Central memory CD8-positive, alpha-beta T cell (primary cell): ENCODE data around the gene PLA2G4E.
A peak's percentile ranks its signal among the peaks of the same experiment; 100 is the strongest.

Source experiments
- ATAC-seq: fragments of 150-1000 bp; cut with Tn5 transposase; replicated peaks from 2 replicates; pipeline ENCODE4 v1.10.0; 2022; ENCODE audit warnings: mild to moderate bottlenecking, moderate FRiP score, moderate number of reproducible peaks; ENCODE audit not compliant: poor library complexity, severe bottlenecking; ENCODE audit errors: extremely low read depth
- DNase-seq, 2 donors: peaks; one replicate each; pipeline ENCODE4 v3.0.0; 2021; ENCODE audit warnings: low spot score in 2 of 2
- H3K27ac Mint-ChIP-seq: one replicate; pipeline ENCODE4 v1.8.0; 2022; ENCODE audit warnings: low read depth, mild to moderate bottlenecking, moderate library complexity, mixed read lengths
- H3K27me3 Mint-ChIP-seq: one replicate; pipeline ENCODE4 v1.8.0; 2022; ENCODE audit warnings: mixed read lengths
- H3K36me3 Mint-ChIP-seq: one replicate; pipeline ENCODE4 v1.8.0; 2022; ENCODE audit warnings: mild to moderate bottlenecking, moderate library complexity, mixed read lengths; ENCODE audit not compliant: insufficient read depth
- H3K4me1 Mint-ChIP-seq: one replicate; pipeline ENCODE4 v1.8.0; 2022; ENCODE audit warnings: mixed read lengths
- H3K4me3 Mint-ChIP-seq: one replicate; pipeline ENCODE4 v1.8.0; 2022; ENCODE audit warnings: mild to moderate bottlenecking, moderate library complexity, mixed read lengths
- H3K9me3 Mint-ChIP-seq: one replicate; pipeline ENCODE4 v1.8.0; 2022; ENCODE audit warnings: mixed read lengths

Gene PLA2G4E

DNA sequence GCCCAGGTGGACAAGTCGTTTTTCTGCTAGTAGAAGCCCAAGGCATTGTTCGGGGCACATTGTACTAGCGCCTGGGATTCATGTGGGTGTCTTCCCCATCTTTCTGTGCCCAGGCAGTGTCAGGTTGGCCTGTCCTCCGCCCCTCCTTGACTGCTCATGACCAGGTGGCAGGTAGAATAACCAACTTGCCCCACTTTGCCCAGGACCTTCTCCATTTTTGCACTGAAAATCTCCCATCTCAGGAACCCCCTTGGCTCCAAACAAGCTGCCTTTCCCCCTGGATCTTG lies 39.6 kb upstream of the PLA2G4E start:
- ATAC-seq (no peak), DNase-seq (peak in 1 of 2 donors; percentile 3)
- H3K9me3 Mint-ChIP-seq = no peaks in the 10 kb centered on the region
- peaks cover 2% of the 10 kb centered on the region for H3K36me3 Mint-ChIP-seq
- peaks cover 6% of the 10 kb centered on the region for H3K4me1 Mint-ChIP-seq
- H3K27ac Mint-ChIP-seq = peak overlapping the region; percentile 16
- H3K4me3 Mint-ChIP-seq = no peak overlapping the region
- H3K27me3 Mint-ChIP-seq = peaks cover 58% of the 10 kb centered on the region

DNA sequence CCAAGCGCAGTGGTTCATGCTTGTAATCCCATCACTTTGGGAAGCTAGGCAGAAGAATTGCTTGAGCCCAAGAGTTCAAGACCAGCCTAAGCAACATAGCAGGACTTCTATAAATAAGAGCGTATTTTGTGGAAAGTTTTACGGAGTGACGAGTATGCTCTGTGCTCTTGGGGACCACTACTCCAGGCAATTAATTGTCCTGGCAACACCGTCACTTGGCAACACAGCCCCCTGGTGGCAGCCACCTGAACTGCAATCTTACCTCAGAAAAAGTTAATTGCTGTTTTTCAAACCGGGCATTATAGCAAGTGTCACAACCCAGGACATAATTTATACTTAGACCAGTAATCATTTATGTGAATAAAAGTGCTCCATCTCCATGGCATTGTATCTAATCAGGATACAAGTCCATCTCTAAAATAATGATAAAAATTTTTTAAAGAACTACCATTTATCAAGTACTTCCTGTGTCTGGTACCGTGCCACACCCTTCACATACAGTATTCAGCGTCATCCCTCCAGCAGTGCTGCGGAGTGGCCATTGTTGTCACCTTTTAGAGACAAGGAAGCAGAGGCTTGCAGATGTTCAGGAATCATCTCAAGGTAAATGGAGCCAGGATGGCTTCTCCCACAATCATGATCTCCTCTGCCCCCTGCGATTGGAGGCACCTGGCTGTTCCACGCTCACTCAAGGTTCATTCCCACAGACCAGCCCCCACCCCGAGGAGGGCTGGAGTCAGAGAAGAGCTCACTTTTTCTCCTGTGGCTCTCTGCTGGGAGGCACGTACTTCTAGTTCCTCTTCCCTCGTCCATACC lies 39.0 kb upstream of the PLA2G4E start:
- peaks cover 61% of the 10 kb centered on the region for H3K27me3 Mint-ChIP-seq
- H3K4me1 Mint-ChIP-seq = peaks cover 6% of the 10 kb centered on the region
- H3K27ac Mint-ChIP-seq = peak overlapping the region; percentile 16
- no peak overlapping the region for H3K4me3 Mint-ChIP-seq
- ATAC-seq (peak; percentile 41), DNase-seq (peak; percentile 43 to 66)
- H3K9me3 Mint-ChIP-seq = no peaks in the 10 kb centered on the region
- peaks cover 2% of the 10 kb centered on the region for H3K36me3 Mint-ChIP-seq

GRCh38 chr15:42058791-42059190 lies 37.9 kb upstream of the PLA2G4E start:
- Mint-ChIP-seq H3K4me3 (no peak overlapping the region), H3K27me3 (peaks cover 58% of the 10 kb centered on the region), H3K27ac (no peak overlapping the region)

GRCh38 chr15:42057799-42058646 lies 37.2 kb upstream of the PLA2G4E start:
- no peaks in the 10 kb centered on the region for H3K9me3 Mint-ChIP-seq
- H3K27me3 Mint-ChIP-seq = peaks cover 58% of the 10 kb centered on the region
- H3K27ac Mint-ChIP-seq = peak overlapping the region; percentile 55
- ATAC-seq = no peak
- DNase-seq = no peak
- H3K4me3 Mint-ChIP-seq = no peak overlapping the region
- H3K36me3 Mint-ChIP-seq = peaks cover 2% of the 10 kb centered on the region
- peaks cover 6% of the 10 kb centered on the region for H3K4me1 Mint-ChIP-seq

More at GRCh38 chr15:42058791-42059190, 37.9 kb upstream of the PLA2G4E start:
- no peak for ATAC-seq
- DNase-seq = no peak
- peaks cover 2% of the 10 kb centered on the region for H3K36me3 Mint-ChIP-seq
- peaks cover 6% of the 10 kb centered on the region for H3K4me1 Mint-ChIP-seq
- no peaks in the 10 kb centered on the region for H3K9me3 Mint-ChIP-seq

GRCh38 chr15:42056934-42057798 lies 36.3 kb upstream of the PLA2G4E start:
- Mint-ChIP-seq H3K4me1 (peaks cover 6% of the 10 kb centered on the region), H3K4me3 (peak overlapping the region; percentile 23), H3K36me3 (peaks cover 2% of the 10 kb centered on the region), H3K9me3 (no peaks in the 10 kb centered on the region), H3K27me3 (peaks cover 59% of the 10 kb centered on the region), H3K27ac (peak overlapping the region; percentile 55)
- peak; percentile 84 for ATAC-seq
- peak in 1 of 2 donors; percentile 43 for DNase-seq

DNA sequence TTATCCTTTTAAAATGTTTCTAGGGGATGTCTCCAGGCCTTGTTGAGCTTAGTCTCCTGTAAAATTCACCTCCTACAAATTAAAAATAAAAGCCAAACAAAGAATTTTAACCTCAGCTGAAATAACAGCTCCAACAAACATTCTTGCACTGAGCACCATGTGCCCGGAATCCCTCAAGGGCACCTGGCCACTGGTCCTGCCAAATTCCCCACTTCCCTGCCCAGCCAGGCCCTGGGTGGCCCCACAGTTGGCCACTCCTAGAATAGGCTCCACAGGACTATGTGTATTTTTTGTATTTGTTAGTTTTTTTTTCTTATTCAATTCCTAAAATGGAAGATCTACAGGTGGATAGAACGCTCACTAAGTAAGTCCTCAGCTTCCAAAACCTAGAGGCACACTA lies 33.1 kb upstream of the PLA2G4E start:
- Mint-ChIP-seq H3K9me3 (no peaks in the 10 kb centered on the region), H3K4me1 (peaks cover 6% of the 10 kb centered on the region), H3K27me3 (peaks cover 82% of the 10 kb centered on the region), H3K27ac (no peak overlapping the region), H3K36me3 (peaks cover 2% of the 10 kb centered on the region), H3K4me3 (no peak overlapping the region)
- DNase-seq (no peak), ATAC-seq (no peak)

- H3K4me3 Mint-ChIP-seq = no peak overlapping the region
- H3K36me3 Mint-ChIP-seq = peaks cover 2% of the 10 kb centered on the region
- DNase-seq (no peak), ATAC-seq (no peak)
- H3K27ac Mint-ChIP-seq = no peak overlapping the region
- peaks cover 6% of the 10 kb centered on the region for H3K4me1 Mint-ChIP-seq
- no peaks in the 10 kb centered on the region for H3K9me3 Mint-ChIP-seq
- H3K27me3 Mint-ChIP-seq = peaks cover 80% of the 10 kb centered on the region
These were observed 32.2 kb upstream of the PLA2G4E start for GRCh38 chr15:42053010-42053409.

DNA sequence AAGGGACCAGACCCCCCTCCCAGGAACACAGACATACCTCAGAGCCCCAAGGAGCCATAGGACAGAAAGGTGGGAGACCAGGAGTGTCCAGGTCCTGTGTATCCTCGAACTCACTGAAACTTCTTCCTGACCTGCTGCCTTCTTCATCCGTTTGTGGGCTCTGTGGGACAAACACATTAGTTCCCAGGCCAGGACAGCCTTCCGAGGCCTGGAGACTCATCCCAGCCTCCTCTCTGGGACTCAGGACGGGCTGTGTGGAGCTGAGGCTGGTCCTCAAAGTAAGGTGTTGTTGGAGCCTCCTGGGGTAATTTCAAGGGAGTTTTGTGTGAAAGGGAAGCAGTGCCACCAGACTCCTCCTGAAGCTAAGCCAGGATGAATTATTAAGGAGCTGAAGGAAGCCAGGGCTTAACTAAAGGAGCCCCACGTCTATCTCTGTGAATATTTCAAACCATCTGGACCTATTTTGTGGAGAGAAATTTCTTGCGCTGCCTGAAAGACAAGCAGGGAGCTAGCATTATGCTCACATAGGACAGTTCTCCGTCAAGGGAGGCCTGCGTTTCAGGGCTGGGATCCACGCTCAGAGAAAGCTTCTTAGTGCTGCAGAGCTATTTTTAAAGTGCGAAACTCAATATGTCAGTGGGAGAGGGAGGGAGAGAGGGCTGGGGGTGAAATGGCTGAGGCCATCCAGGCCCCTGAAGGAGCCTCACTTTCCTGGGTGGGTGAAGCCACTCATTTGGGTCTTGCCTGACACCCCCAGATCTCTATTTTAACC lies 29.8 kb upstream of the PLA2G4E start:
- Mint-ChIP-seq H3K36me3 (no peaks in the 10 kb centered on the region), H3K4me3 (no peak overlapping the region), H3K4me1 (no peaks in the 10 kb centered on the region), H3K27ac (no peak overlapping the region), H3K9me3 (no peaks in the 10 kb centered on the region), H3K27me3 (peaks cover 69% of the 10 kb centered on the region)
- ATAC-seq (no peak), DNase-seq (no peak)

GRCh38 chr15:42048821-42049200 lies 28.0 kb upstream of the PLA2G4E start:
- H3K9me3 Mint-ChIP-seq = no peaks in the 10 kb centered on the region
- H3K27ac Mint-ChIP-seq = no peak overlapping the region
- H3K27me3 Mint-ChIP-seq = peaks cover 70% of the 10 kb centered on the region
- H3K36me3 Mint-ChIP-seq = no peaks in the 10 kb centered on the region
- no peaks in the 10 kb centered on the region for H3K4me1 Mint-ChIP-seq
- ATAC-seq (no peak), DNase-seq (no peak)
- H3K4me3 Mint-ChIP-seq = no peak overlapping the region

- H3K36me3 Mint-ChIP-seq = no peaks in the 10 kb centered on the region
- DNase-seq (no peak), ATAC-seq (no peak)
- H3K27ac Mint-ChIP-seq = no peak overlapping the region
- peaks cover 65% of the 10 kb centered on the region for H3K27me3 Mint-ChIP-seq
- no peaks in the 10 kb centered on the region for H3K9me3 Mint-ChIP-seq
- H3K4me1 Mint-ChIP-seq = no peaks in the 10 kb centered on the region
- H3K4me3 Mint-ChIP-seq = no peak overlapping the region
These were observed 27.4 kb upstream of the PLA2G4E start for GRCh38 chr15:42048080-42048820.

DNA sequence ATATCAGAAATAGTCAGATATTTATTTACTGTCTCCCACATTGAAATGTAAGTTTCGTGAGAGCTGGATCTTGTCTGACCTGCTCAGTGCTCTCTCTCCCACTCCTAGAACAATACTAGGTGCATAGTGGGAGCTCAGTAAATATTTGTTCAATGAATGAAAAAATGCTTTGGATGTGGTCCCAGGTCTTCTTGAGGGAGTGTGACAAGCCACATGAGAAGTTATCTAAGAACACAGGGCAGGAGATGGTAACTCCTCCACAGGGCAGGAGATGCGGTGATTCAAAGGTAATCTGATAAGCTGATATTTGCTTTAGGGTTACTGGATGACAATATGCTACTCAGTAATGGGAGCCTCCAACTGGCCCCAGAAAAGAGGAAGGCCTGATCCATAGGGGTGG lies 25.8 kb upstream of the PLA2G4E start:
- Mint-ChIP-seq H3K4me3 (no peak overlapping the region), H3K27ac (no peak overlapping the region), H3K27me3 (peaks cover 52% of the 10 kb centered on the region), H3K4me1 (no peaks in the 10 kb centered on the region), H3K9me3 (no peaks in the 10 kb centered on the region), H3K36me3 (no peaks in the 10 kb centered on the region)
- DNase-seq = no peak
- no peak for ATAC-seq
